ENCODE results near the gene TRAPPC8. TPM values are rescaled to one million over a fixed set of nuclear protein-coding genes. Genes with fewer than 3 reads are reported as not detected.
A peak's percentile ranks its signal among the peaks of the same experiment; 100 is the strongest.
"Not testable (repeated sequence)": the region's sequence is repeated elsewhere in the genome, so short reads cannot be mapped to it uniquely, and the experiment has no call there.

Gene TRAPPC8
- total RNA-seq, 6 experiments from 2014 or later: 25.7 to 37.3 (median 29.5) TPM

DNA sequence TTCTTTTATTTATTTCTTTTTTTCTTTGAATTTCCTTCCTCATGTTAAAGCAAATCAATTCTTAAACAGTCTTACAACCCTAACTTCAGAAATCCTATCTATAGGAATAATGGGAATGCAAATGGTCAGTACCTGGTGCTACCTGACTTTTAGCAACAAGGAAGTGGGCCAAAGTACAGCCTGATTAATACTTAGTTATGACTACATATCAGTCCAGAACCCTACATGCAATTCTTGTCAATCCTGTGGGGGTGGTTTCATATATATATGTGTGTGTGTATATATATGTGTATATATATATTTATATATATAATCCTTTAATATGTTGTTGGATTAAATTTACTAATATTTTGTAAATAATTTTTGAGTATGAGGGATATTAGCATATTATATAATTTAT is 14.8 kb upstream of the TRAPPC8 start:
- Histone ChIP-seq H3K27ac (no peak overlapping the region), H3K36me3 (no peaks in the 10 kb centered on the region), H3K27me3 (no peaks in the 10 kb centered on the region), H3K4me3 (no peak overlapping the region), H3K4me1 (peaks cover 0 to 6% (median 0%) of the 10 kb centered on the region in 4 donors), H3K9me3 (no peaks in the 10 kb centered on the region)
- intact Hi-C loops (cut with DNase I): no loop called here
- TF ChIP-seq POLR2A (IDR thresholded peaks at IDR 0.05): no peak
- TF ChIP-seq CTCF (IDR thresholded peaks at IDR 0.05): no peak
- DNase-seq: no peak
- ATAC-seq: no peak

GRCh38 chr18:31954349-31954748 is 11.4 kb upstream of the TRAPPC8 start:
- intact Hi-C loops (cut with DNase I): no loop called here
- no peaks in the 10 kb centered on the region for H3K9me3 ChIP-seq
- TF ChIP-seq POLR2A (IDR thresholded peaks at IDR 0.05) (no peak), CTCF (IDR thresholded peaks at IDR 0.05) (no peak)
- peaks cover 0 to 6% (median 0%) of the 10 kb centered on the region in 4 donors for H3K4me1 ChIP-seq
- no peaks in the 10 kb centered on the region for H3K36me3 ChIP-seq
- H3K27ac ChIP-seq: peak overlapping the region in 1 of 3 donors; percentile 40
- 31% methylated on average over 3 of the region's 3 CpGs for WGBS (ENCODE audit: insufficient coverage, low coverage, low lambda C conversion rate, missing lambda C conversion rate)
- no peaks in the 10 kb centered on the region for H3K27me3 ChIP-seq
- H3K4me3 ChIP-seq: no peak overlapping the region
- peak; percentile 85 to 93 (median 88) for ATAC-seq
- peak; percentile 79 to 89 (median 84) for DNase-seq

DNA sequence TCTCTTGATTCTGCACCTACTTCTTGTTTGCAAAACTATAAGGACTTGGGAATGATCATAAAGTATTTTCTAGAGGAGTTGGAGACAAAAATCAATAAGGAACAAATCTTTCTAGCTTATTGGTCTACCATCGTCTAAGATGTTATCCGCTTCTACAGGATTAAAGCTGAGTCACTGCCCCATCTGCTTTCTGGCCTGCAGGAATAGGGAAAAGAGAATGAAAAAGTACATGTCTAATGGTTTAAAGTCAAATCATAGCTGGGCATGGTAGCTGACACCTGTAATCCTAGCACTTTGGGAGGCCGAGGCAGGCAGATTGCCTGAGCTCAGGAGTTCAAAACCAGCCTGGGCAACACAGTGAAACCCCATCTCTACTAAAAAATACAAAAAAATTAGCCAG is 10.8 kb upstream of the TRAPPC8 start:
- H3K27ac ChIP-seq; ATAC-seq; intact Hi-C loops (cut with DNase I); H3K27me3 ChIP-seq; H3K9me3 ChIP-seq; DNase-seq; H3K36me3 ChIP-seq; H3K4me1 ChIP-seq; H3K4me3 ChIP-seq: not testable (repeated sequence)
- 93% methylated on average over 3 of the region's 3 CpGs for WGBS (ENCODE audit: insufficient coverage, low coverage, low lambda C conversion rate, missing lambda C conversion rate)

DNA sequence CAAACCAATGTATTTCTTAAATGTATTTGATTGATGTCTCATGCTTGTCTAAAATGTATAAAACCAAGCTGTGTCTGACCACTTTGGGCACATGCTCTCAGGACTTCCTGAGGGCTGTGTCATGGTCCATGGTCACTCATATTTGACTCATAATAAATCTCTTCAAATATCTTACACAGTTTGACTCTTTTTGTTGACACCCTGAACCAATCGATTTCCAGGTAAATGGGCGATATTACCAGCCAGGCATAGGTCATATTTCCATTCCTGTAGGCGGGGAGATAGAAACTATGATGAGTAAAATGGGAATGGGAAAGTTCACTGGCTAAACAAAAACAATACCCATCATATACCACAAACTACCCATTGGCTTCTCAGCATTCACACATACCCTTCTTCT is 9.3 kb upstream of the TRAPPC8 start:
- Histone ChIP-seq H3K36me3 (no peaks in the 10 kb centered on the region), H3K4me3 (no peak overlapping the region), H3K9me3 (no peaks in the 10 kb centered on the region), H3K4me1 (peaks cover 0 to 6% (median 0%) of the 10 kb centered on the region in 4 donors), H3K27me3 (no peaks in the 10 kb centered on the region), H3K27ac (no peak overlapping the region)
- intact Hi-C loops (cut with DNase I): no loop called here
- WGBS (ENCODE audit: insufficient coverage, low coverage, low lambda C conversion rate, missing lambda C conversion rate): 77% methylated on average over 3 of the region's 3 CpGs
- DNase-seq (no peak), ATAC-seq (no peak)
- no peak for TF ChIP-seq CTCF (IDR thresholded peaks at IDR 0.05)
- TF ChIP-seq POLR2A (IDR thresholded peaks at IDR 0.05): no peak

DNA sequence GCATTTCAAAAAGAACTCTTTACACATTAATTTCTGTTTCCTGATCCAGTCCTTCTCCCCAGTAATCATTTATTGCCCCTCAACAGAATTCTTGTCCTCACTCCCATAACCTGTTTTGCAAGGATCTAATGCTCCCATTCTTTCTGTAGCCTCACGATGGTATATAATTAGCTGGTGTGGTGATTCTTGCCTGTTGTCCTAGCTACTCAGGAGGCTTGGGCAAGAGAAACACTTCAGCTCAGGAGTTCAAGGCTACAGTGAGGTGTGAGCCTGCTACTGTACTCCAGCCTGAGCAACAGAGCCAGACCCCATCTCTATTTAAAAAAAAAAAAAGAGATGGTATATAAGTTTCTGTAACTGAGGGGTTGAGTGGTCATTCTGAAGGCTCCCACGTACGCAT is 7.7 kb upstream of the TRAPPC8 start:
- no peaks in the 10 kb centered on the region for H3K27me3 ChIP-seq
- H3K27ac ChIP-seq: no peak overlapping the region
- intact Hi-C loops (cut with DNase I): no loop called here
- no peaks in the 10 kb centered on the region for H3K9me3 ChIP-seq
- TF ChIP-seq POLR2A (IDR thresholded peaks at IDR 0.05) (no peak), CTCF (IDR thresholded peaks at IDR 0.05) (no peak)
- peaks cover 0 to 6% (median 0%) of the 10 kb centered on the region in 4 donors for H3K4me1 ChIP-seq
- 70% methylated on average over 3 of the region's 3 CpGs for WGBS (ENCODE audit: insufficient coverage, low coverage, low lambda C conversion rate, missing lambda C conversion rate)
- H3K4me3 ChIP-seq: no peak overlapping the region
- H3K36me3 ChIP-seq: no peaks in the 10 kb centered on the region
- DNase-seq (no peak), ATAC-seq (no peak)

- H3K27me3 ChIP-seq; H3K9me3 ChIP-seq; H3K36me3 ChIP-seq; intact Hi-C loops (cut with DNase I); DNase-seq; H3K27ac ChIP-seq; H3K4me3 ChIP-seq; ATAC-seq; H3K4me1 ChIP-seq: not testable (repeated sequence)
- WGBS (ENCODE audit: insufficient coverage, low coverage, low lambda C conversion rate, missing lambda C conversion rate): 88% methylated on average over 5 of the region's 9 CpGs
Measured at GRCh38 chr18:31948349-31948748, 5.4 kb upstream of the TRAPPC8 start.
